ENCODE data around the gene WWOX. TPM values are rescaled to one million over a fixed set of nuclear protein-coding genes. Genes with fewer than 3 reads are reported as not detected.

The WWOX gene
- total RNA-seq, 1 donor from 2014 or later: 29.6 TPM

- H3K4me3 ChIP-seq (ENCODE audit: low read depth, low read length): no peak overlapping the region
- no peak for DNase-seq (ENCODE audit: low read depth)
- no peak for TF ChIP-seq CTCF (conservative IDR thresholded peaks at IDR 0.05; ENCODE audit: low read depth, low read length)
Observed at GRCh38 chr16:78915811-78916345, 816.4 kb downstream of the WWOX start.

- DNase-seq (ENCODE audit: low read depth): no peak
- no peak for TF ChIP-seq CTCF (conservative IDR thresholded peaks at IDR 0.05; ENCODE audit: low read depth, low read length)
- no peak overlapping the region for H3K4me3 ChIP-seq (ENCODE audit: low read depth, low read length)
Observed at GRCh38 chr16:78916928-78917545, 817.6 kb downstream of the WWOX start.

GRCh38 chr16:78918805-78919305, 819.4 kb downstream of the WWOX start:
- H3K4me3 ChIP-seq (ENCODE audit: low read depth, low read length): no peak overlapping the region
- no peak for TF ChIP-seq CTCF (conservative IDR thresholded peaks at IDR 0.05; ENCODE audit: low read depth, low read length)
- no peak for DNase-seq (ENCODE audit: low read depth)

GRCh38 chr16:78919852-78920251, 820.4 kb downstream of the WWOX start:
- no peak overlapping the region for H3K4me3 ChIP-seq (ENCODE audit: low read depth, low read length)
- TF ChIP-seq CTCF (conservative IDR thresholded peaks at IDR 0.05; ENCODE audit: low read depth, low read length): no peak
- no peak for DNase-seq (ENCODE audit: low read depth)

- no peak for DNase-seq (ENCODE audit: low read depth)
- no peak overlapping the region for H3K4me3 ChIP-seq (ENCODE audit: low read depth, low read length)
- TF ChIP-seq CTCF (conservative IDR thresholded peaks at IDR 0.05; ENCODE audit: low read depth, low read length): no peak
Observed at GRCh38 chr16:78920621-78921020, 821.2 kb downstream of the WWOX start.

- no peak overlapping the region for H3K4me3 ChIP-seq (ENCODE audit: low read depth, low read length)
- no peak for DNase-seq (ENCODE audit: low read depth)
- TF ChIP-seq CTCF (conservative IDR thresholded peaks at IDR 0.05; ENCODE audit: low read depth, low read length): peak; percentile 60
Observed at GRCh38 chr16:78925083-78925767, 825.8 kb downstream of the WWOX start.

Data from epithelial cell of proximal tubule (primary cell).